ENCODE data around the gene SYT5.

- TF ChIP-seq POLR2A (IDR thresholded peaks at IDR 0.05) (no peak), CTCF (IDR thresholded peaks at IDR 0.05) (no peak)
Measured at GRCh38 chr19:55229789-55230182, 49.7 kb upstream of the SYT5 start.

Data from thyroid gland (tissue), 4 donors.